ENCODE results near the gene TMEM42.
A peak's percentile ranks its signal among the peaks of the same experiment; 100 is the strongest.

TMEM42 gene

DNA sequence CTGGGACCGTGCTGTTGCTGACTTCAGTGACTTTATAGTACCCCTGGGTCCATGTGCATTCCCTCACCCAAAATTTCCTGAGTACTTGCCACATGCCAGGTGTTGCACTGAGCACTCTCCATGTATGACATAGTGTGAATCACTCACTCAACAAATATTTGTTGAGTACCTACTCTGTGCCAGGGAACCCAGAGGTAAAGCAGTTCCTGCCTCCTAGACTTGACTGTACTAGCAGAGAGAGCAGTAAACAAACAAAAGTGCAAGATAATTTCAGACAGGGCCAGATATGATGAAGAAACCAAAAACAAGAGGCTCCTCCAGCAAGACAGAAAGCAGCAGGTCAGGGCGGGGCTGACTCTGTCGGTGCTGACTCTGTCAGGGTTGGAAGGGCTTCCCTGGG lies 24.8 kb downstream of the TMEM42 start:
- ATAC-seq: no peak
- TF ChIP-seq ZFP30 (CRISPR knock-in tag; IDR thresholded peaks at IDR 0.05): no peak
- no peak for TF ChIP-seq CSDC2 (CRISPR knock-in tag; IDR thresholded peaks at IDR 0.05)
- no peak for TF ChIP-seq PPARA (CRISPR knock-in tag; IDR thresholded peaks at IDR 0.05; ENCODE audit: borderline replicate concordance)
- no peak for TF ChIP-seq OSR1 (CRISPR knock-in tag; IDR thresholded peaks at IDR 0.05)
- no peak for TF ChIP-seq GLIS3 (CRISPR knock-in tag; IDR thresholded peaks at IDR 0.05)
- no peak for TF ChIP-seq ISL1 (CRISPR knock-in tag; IDR thresholded peaks at IDR 0.05)
- no peak for TF ChIP-seq ESRRG (CRISPR knock-in tag; IDR thresholded peaks at IDR 0.05)
- no peak for TF ChIP-seq TCF4 (CRISPR knock-in tag; IDR thresholded peaks at IDR 0.05; ENCODE audit: borderline replicate concordance)
- no peak for TF ChIP-seq ZC3H10 (CRISPR knock-in tag; IDR thresholded peaks at IDR 0.05)

DNA sequence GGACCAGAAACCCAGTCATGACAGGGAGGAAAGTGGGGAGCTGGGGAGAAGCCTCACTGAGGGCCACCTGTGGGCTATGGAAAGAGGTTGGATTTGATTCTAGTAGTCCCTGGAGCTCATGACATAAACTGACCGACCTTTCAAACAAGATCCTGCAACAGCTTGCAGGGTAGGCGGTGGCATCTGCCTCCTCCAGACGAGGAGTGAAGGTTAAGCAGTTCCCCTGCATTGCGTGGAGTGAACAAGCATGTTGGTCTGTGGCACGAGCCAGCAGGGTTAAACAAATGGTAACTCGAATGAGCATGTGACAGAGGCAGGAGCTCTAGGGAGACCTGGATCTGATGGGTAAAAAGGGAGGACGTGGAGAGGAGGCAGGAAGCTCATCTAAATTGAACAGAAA lies 25.4 kb downstream of the TMEM42 start:
- ATAC-seq: no peak
- TF ChIP-seq ZNF70 (CRISPR knock-in tag; IDR thresholded peaks at IDR 0.05): no peak
- TF ChIP-seq BACH2 (CRISPR knock-in tag; IDR thresholded peaks at IDR 0.05; ENCODE audit: borderline replicate concordance): no peak
- no peak for TF ChIP-seq ISL1 (CRISPR knock-in tag; IDR thresholded peaks at IDR 0.05)
- TF ChIP-seq TOX (CRISPR knock-in tag; IDR thresholded peaks at IDR 0.05; ENCODE audit: borderline replicate concordance): no peak
- TF ChIP-seq, protein P1, sequence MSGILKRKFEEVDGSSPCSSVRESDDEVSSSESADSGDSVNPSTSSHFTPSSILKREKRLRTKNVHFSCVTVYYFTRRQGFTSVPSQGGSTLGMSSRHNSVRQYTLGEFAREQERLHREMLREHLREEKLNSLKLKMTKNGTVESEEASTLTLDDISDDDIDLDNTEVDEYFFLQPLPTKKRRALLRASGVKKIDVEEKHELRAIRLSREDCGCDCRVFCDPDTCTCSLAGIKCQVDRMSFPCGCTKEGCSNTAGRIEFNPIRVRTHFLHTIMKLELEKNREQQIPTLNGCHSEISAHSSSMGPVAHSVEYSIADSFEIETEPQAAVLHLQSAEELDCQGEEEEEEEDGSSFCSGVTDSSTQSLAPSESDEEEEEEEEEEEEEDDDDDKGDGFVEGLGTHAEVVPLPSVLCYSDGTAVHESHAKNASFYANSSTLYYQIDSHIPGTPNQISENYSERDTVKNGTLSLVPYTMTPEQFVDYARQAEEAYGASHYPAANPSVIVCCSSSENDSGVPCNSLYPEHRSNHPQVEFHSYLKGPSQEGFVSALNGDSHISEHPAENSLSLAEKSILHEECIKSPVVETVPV (CRISPR knock-in tag; IDR thresholded peaks at IDR 0.05): no peak
- no peak for TF ChIP-seq ZFP3 (CRISPR knock-in tag; IDR thresholded peaks at IDR 0.05)

DNA sequence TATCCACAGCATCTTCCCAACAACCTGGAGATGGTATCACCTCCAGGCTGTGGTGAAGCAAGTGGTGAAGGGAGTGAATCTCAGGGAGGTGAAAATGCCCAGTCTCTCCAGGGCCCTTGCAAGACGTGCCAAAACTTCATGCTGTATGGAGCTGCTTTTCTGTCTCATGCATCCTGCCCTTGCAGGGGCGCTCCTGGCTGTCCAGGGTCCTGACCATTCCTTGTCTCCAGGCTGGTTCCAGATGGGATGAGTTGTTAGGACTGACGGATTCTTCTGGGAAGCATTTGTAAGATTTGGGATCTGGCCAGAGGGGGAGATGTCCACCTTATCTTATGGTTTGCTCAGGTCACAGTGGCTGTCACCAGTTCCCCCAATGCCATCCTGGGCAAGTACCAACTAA lies 28.5 kb downstream of the TMEM42 start:
- ATAC-seq: no peak

DNA sequence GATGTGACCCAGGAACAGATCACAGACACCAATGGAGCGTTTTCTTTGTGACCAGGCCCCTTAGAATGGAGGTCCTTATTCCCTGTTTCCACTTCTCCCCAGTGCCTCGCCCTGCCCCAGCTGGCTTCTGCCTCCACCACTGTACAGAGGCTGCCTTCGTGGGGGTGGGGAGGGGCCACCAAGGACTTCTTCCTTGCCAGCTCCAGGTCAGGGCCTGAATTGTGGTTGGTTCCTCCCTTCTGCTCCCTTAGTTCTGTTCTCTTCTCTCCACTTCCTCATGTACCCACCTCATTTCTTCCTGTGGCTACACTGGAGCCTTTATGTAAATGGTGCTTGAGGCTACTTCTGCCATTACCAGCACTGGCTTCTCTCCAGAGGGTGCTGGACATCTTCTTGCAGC lies 29.1 kb downstream of the TMEM42 start:
- TF ChIP-seq ZNF8 (CRISPR knock-in tag; IDR thresholded peaks at IDR 0.05) (no peak), PPARA (CRISPR knock-in tag; IDR thresholded peaks at IDR 0.05; ENCODE audit: borderline replicate concordance) (no peak), ZNF565 (CRISPR knock-in tag; conservative IDR thresholded peaks at IDR 0.05; ENCODE audit: low read depth) (no peak)
- ATAC-seq: no peak

More for the DNA sequence above, 28.5 kb downstream of the TMEM42 start:
- TF ChIP-seq, protein P1 (CRISPR knock-in tag; IDR thresholded peaks at IDR 0.05): no peak

DNA sequence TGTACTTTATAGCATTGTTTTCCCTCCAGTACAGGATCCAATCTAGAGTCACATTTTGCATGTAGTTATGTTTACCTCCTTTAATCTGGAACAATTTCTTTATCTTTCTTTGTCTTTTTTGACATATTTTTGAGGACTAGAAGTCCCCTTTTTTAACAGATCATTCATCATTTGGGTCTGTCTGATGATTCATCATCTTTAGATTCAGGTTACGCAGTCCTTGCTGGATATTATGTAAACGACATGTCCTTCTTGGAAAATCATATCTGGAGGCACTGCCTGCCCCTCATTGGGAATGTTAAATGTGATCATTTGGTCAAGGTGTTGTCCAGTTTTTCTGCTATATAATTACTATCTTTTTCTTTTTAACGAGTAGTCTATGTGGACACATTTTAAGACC lies 31.0 kb downstream of the TMEM42 start:
- TF ChIP-seq CSDC2 (CRISPR knock-in tag; IDR thresholded peaks at IDR 0.05) (no peak), PPARA (CRISPR knock-in tag; IDR thresholded peaks at IDR 0.05; ENCODE audit: borderline replicate concordance) (no peak), OSR1 (CRISPR knock-in tag; IDR thresholded peaks at IDR 0.05) (no peak), ZFP30 (CRISPR knock-in tag; IDR thresholded peaks at IDR 0.05) (no peak), ZNF565 (CRISPR knock-in tag; conservative IDR thresholded peaks at IDR 0.05; ENCODE audit: low read depth) (no peak), TOX (CRISPR knock-in tag; IDR thresholded peaks at IDR 0.05; ENCODE audit: borderline replicate concordance) (no peak), BACH2 (CRISPR knock-in tag; IDR thresholded peaks at IDR 0.05; ENCODE audit: borderline replicate concordance) (no peak), ZFP3 (CRISPR knock-in tag; IDR thresholded peaks at IDR 0.05) (no peak), ESRRG (CRISPR knock-in tag; IDR thresholded peaks at IDR 0.05) (no peak), ZNF8 (CRISPR knock-in tag; IDR thresholded peaks at IDR 0.05) (no peak), SNAI2 (CRISPR knock-in tag; IDR thresholded peaks at IDR 0.05) (no peak), GLIS3 (CRISPR knock-in tag; IDR thresholded peaks at IDR 0.05) (no peak), ZNF70 (CRISPR knock-in tag; IDR thresholded peaks at IDR 0.05) (no peak), TCF4 (CRISPR knock-in tag; IDR thresholded peaks at IDR 0.05; ENCODE audit: borderline replicate concordance) (no peak), ARNTL (CRISPR knock-in tag; IDR thresholded peaks at IDR 0.05; ENCODE audit: borderline replicate concordance, low read depth) (no peak), ISL1 (CRISPR knock-in tag; IDR thresholded peaks at IDR 0.05) (no peak)
- TF ChIP-seq, protein P2, sequence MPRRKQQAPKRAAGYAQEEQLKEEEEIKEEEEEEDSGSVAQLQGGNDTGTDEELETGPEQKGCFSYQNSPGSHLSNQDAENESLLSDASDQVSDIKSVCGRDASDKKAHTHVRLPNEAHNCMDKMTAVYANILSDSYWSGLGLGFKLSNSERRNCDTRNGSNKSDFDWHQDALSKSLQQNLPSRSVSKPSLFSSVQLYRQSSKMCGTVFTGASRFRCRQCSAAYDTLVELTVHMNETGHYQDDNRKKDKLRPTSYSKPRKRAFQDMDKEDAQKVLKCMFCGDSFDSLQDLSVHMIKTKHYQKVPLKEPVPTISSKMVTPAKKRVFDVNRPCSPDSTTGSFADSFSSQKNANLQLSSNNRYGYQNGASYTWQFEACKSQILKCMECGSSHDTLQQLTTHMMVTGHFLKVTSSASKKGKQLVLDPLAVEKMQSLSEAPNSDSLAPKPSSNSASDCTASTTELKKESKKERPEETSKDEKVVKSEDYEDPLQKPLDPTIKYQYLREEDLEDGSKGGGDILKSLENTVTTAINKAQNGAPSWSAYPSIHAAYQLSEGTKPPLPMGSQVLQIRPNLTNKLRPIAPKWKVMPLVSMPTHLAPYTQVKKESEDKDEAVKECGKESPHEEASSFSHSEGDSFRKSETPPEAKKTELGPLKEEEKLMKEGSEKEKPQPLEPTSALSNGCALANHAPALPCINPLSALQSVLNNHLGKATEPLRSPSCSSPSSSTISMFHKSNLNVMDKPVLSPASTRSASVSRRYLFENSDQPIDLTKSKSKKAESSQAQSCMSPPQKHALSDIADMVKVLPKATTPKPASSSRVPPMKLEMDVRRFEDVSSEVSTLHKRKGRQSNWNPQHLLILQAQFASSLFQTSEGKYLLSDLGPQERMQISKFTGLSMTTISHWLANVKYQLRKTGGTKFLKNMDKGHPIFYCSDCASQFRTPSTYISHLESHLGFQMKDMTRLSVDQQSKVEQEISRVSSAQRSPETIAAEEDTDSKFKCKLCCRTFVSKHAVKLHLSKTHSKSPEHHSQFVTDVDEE (CRISPR knock-in tag; IDR thresholded peaks at IDR 0.05): no peak
- TF ChIP-seq, protein P1 (CRISPR knock-in tag; IDR thresholded peaks at IDR 0.05): no peak
- ATAC-seq: peak; percentile 49; the same call in 2 of the 3 replicates

Data from SK-N-SH treated with all-trans-retinoic acid at 6 μM for 48 hours (cell line).